ENCODE measurements around the gene ANO1. TPM values are rescaled to one million over a fixed set of nuclear protein-coding genes. Genes with fewer than 3 reads are reported as not detected.

The ANO1 gene
- total and polyA plus RNA-seq, 4 donors, result 7.8 to 64.8 (median 32.2) TPM

DNA sequence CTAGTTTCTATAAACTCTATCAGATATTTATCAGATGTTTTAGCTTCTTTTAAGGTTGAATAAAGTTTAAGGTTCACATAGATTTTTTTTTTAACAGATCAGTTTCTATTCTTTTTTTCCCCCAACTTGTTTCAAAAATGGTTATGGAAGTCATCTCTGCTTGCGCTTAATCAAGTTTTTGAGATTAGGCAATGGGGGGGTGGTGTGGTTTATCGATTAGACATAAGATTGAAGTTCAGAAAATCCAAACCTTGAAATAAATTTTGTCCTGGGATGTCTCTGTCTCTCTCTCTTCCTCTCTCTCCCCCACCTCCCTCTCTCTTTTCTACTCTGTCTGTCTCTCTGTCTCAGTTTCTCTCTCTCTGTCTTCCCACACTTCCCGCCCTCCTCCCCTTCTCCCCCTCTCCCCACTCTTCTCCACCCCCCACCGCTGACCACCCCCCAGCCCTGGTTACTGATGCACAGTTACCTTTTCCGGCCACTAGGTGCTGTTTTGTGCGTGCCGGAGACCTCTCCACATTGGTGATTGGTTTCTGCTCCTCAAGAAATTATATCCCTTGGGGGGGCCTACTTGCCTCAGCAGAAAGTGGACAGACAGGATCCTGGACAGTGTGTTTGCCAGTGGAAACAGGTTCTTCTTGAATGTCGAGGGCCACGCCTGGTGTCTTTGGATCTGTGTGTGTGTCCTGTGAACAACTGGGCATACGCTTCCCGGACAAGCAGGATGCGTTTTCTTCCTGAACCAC lies 29.7 kb upstream of the ANO1 start:
- peak overlapping the region in 1 of 3 donors; percentile 14 for H3K4me3 ChIP-seq (ENCODE audit: low read depth in 1 of 3, low read length in 3 of 3)
- TF ChIP-seq YY1 (IDR thresholded peaks at IDR 0.05) (peak; percentile 44), FOXA2 (IDR thresholded peaks at IDR 0.05) (no peak), RAD21 (IDR thresholded peaks at IDR 0.05) (peak; percentile 14 to 44), HNF4A (conservative IDR thresholded peaks at IDR 0.05) (peak; percentile 44 to 59), RXRA (IDR thresholded peaks at IDR 0.05) (peak in 1 of 2 donors; percentile 49), FOXA1 (IDR thresholded peaks at IDR 0.05) (no peak)
- TF ChIP-seq, protein P1, sequence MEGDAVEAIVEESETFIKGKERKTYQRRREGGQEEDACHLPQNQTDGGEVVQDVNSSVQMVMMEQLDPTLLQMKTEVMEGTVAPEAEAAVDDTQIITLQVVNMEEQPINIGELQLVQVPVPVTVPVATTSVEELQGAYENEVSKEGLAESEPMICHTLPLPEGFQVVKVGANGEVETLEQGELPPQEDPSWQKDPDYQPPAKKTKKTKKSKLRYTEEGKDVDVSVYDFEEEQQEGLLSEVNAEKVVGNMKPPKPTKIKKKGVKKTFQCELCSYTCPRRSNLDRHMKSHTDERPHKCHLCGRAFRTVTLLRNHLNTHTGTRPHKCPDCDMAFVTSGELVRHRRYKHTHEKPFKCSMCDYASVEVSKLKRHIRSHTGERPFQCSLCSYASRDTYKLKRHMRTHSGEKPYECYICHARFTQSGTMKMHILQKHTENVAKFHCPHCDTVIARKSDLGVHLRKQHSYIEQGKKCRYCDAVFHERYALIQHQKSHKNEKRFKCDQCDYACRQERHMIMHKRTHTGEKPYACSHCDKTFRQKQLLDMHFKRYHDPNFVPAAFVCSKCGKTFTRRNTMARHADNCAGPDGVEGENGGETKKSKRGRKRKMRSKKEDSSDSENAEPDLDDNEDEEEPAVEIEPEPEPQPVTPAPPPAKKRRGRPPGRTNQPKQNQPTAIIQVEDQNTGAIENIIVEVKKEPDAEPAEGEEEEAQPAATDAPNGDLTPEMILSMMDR (IDR thresholded peaks at IDR 0.05; ENCODE audit: low read depth, low read length, missing input control), result peak; percentile 14
- TF ChIP-seq, protein P2, sequence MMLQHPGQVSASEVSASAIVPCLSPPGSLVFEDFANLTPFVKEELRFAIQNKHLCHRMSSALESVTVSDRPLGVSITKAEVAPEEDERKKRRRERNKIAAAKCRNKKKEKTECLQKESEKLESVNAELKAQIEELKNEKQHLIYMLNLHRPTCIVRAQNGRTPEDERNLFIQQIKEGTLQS (IDR thresholded peaks at IDR 0.05), result no peak
- 48% methylated on average over 12 of the region's 12 CpGs for WGBS
- H3K36me3 ChIP-seq (ENCODE audit: control insufficient read depth in 4 of 4, insufficient read depth in 3 of 4, low read depth in 1 of 4, low read length in 3 of 4), result no peaks in the 10 kb centered on the region
- peaks cover 7 to 31% (median 25%) of the 10 kb centered on the region in 4 donors for H3K4me1 ChIP-seq (ENCODE audit: control insufficient read depth in 4 of 4, insufficient read depth in 4 of 4, low read length in 3 of 4)
- no peaks in the 10 kb centered on the region for H3K9me3 ChIP-seq (ENCODE audit: control insufficient read depth in 4 of 4, low read length in 3 of 4)
- H3K27ac ChIP-seq (ENCODE audit: low read depth in 1 of 2, low read length in 2 of 2), result peak overlapping the region in 1 of 2 donors; percentile 7
- DNase-seq (ENCODE audit: low spot score), result peak; percentile 22
- no peak overlapping the region for H3K9ac ChIP-seq (ENCODE audit: low read depth in 1 of 2, low read length in 2 of 2)
- H3K27me3 ChIP-seq (ENCODE audit: control insufficient read depth in 4 of 4, insufficient read depth in 4 of 4, low read length in 3 of 4), result no peaks in the 10 kb centered on the region

- peak overlapping the region in 1 of 2 donors; percentile 19 for H3K9ac ChIP-seq (ENCODE audit: low read depth in 1 of 2, low read length in 2 of 2)
- no peaks in the 10 kb centered on the region for H3K27me3 ChIP-seq (ENCODE audit: control insufficient read depth in 4 of 4, insufficient read depth in 4 of 4, low read length in 3 of 4)
- WGBS, result 78% methylated on average over 5 of the region's 5 CpGs
- TF ChIP-seq, protein P1 (IDR thresholded peaks at IDR 0.05; ENCODE audit: low read depth, low read length, missing input control), result no peak
- no peak for TF ChIP-seq SP1 (IDR thresholded peaks at IDR 0.05)
- no peak for TF ChIP-seq NR2F2 (IDR thresholded peaks at IDR 0.05)
- no peak for TF ChIP-seq HNF4G (IDR thresholded peaks at IDR 0.05)
- no peak for TF ChIP-seq FOXA2 (IDR thresholded peaks at IDR 0.05)
- TF ChIP-seq, protein P2 (IDR thresholded peaks at IDR 0.05), result no peak
- no peak for TF ChIP-seq FOXA1 (IDR thresholded peaks at IDR 0.05)
- TF ChIP-seq TAF1 (conservative IDR thresholded peaks at IDR 0.05), result no peak
- TF ChIP-seq JUND (IDR thresholded peaks at IDR 0.05), result no peak
- TF ChIP-seq RAD21 (IDR thresholded peaks at IDR 0.05), result no peak
- no peak for TF ChIP-seq RXRA (IDR thresholded peaks at IDR 0.05)
- TF ChIP-seq EGR1 (IDR thresholded peaks at IDR 0.05; ENCODE audit: low read depth in 2 of 2), result no peak
- TF ChIP-seq YY1 (IDR thresholded peaks at IDR 0.05), result no peak
- TF ChIP-seq HNF4A (conservative IDR thresholded peaks at IDR 0.05), result no peak
- TF ChIP-seq MAX (IDR thresholded peaks at IDR 0.05), result no peak
- no peak for TF ChIP-seq GABPA (IDR thresholded peaks at IDR 0.05 in 1 of 2, conservative IDR thresholded peaks at IDR 0.05 in 1 of 2)
- no peak for TF ChIP-seq ZBTB33 (IDR thresholded peaks at IDR 0.05)
- TF ChIP-seq, protein P3, sequence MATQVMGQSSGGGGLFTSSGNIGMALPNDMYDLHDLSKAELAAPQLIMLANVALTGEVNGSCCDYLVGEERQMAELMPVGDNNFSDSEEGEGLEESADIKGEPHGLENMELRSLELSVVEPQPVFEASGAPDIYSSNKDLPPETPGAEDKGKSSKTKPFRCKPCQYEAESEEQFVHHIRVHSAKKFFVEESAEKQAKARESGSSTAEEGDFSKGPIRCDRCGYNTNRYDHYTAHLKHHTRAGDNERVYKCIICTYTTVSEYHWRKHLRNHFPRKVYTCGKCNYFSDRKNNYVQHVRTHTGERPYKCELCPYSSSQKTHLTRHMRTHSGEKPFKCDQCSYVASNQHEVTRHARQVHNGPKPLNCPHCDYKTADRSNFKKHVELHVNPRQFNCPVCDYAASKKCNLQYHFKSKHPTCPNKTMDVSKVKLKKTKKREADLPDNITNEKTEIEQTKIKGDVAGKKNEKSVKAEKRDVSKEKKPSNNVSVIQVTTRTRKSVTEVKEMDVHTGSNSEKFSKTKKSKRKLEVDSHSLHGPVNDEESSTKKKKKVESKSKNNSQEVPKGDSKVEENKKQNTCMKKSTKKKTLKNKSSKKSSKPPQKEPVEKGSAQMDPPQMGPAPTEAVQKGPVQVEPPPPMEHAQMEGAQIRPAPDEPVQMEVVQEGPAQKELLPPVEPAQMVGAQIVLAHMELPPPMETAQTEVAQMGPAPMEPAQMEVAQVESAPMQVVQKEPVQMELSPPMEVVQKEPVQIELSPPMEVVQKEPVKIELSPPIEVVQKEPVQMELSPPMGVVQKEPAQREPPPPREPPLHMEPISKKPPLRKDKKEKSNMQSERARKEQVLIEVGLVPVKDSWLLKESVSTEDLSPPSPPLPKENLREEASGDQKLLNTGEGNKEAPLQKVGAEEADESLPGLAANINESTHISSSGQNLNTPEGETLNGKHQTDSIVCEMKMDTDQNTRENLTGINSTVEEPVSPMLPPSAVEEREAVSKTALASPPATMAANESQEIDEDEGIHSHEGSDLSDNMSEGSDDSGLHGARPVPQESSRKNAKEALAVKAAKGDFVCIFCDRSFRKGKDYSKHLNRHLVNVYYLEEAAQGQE (IDR thresholded peaks at IDR 0.05), result no peak
- no peak overlapping the region for H3K4me3 ChIP-seq (ENCODE audit: low read depth in 1 of 3, low read length in 3 of 3)
- no peak for DNase-seq (ENCODE audit: low spot score)
- peak overlapping the region in 1 of 2 donors; percentile 7 for H3K27ac ChIP-seq (ENCODE audit: low read depth in 1 of 2, low read length in 2 of 2)
- H3K36me3 ChIP-seq (ENCODE audit: control insufficient read depth in 4 of 4, insufficient read depth in 3 of 4, low read depth in 1 of 4, low read length in 3 of 4), result no peaks in the 10 kb centered on the region
- H3K4me1 ChIP-seq (ENCODE audit: control insufficient read depth in 4 of 4, insufficient read depth in 4 of 4, low read length in 3 of 4), result peaks cover 7 to 31% (median 25%) of the 10 kb centered on the region in 4 donors
- no peaks in the 10 kb centered on the region for H3K9me3 ChIP-seq (ENCODE audit: control insufficient read depth in 4 of 4, low read length in 3 of 4)
These were observed 29.1 kb upstream of the ANO1 start for GRCh38 chr11:70049045-70049444.

Measured in liver (tissue), 9 donors.